HG03571 (cell line): ENCODE results near the gene IMMP2L.
"Not testable (repeated sequence)": the region's sequence is repeated elsewhere in the genome, so short reads cannot be mapped to it uniquely, and the experiment has no call there.

Experiments
- ATAC-seq: cut with Tn5 transposase; IDR thresholded peaks from one replicate; pipeline ENCODE4 v1.9.1; 2021; ENCODE audit not compliant: unreplicated experiment

Gene IMMP2L

GRCh38 chr7:110962374-110962773 lies 599.9 kb downstream of the IMMP2L start:
- no peak for ATAC-seq

- no peak for ATAC-seq
Observed at GRCh38 chr7:110960811-110961210, 601.5 kb downstream of the IMMP2L start.

GRCh38 chr7:110948280-110948679 lies 614.0 kb downstream of the IMMP2L start:
- no peak for ATAC-seq

- no peak for ATAC-seq
Observed at GRCh38 chr7:110947408-110947807, 614.9 kb downstream of the IMMP2L start.

- ATAC-seq: no peak
Observed at GRCh38 chr7:110944966-110945644, 617.2 kb downstream of the IMMP2L start.

GRCh38 chr7:110944448-110944847 lies 617.8 kb downstream of the IMMP2L start:
- ATAC-seq: no peak

- no peak for ATAC-seq
Observed at GRCh38 chr7:110943701-110944345, 618.5 kb downstream of the IMMP2L start.

GRCh38 chr7:110941385-110941784 lies 620.9 kb downstream of the IMMP2L start:
- no peak for ATAC-seq

- no peak for ATAC-seq
Observed at GRCh38 chr7:110940756-110941155, 621.5 kb downstream of the IMMP2L start.

- no peak for ATAC-seq
Observed at GRCh38 chr7:110938165-110938564, 624.1 kb downstream of the IMMP2L start.

- ATAC-seq: not testable (repeated sequence)
Observed at GRCh38 chr7:110936665-110937064, 625.6 kb downstream of the IMMP2L start.

GRCh38 chr7:110929480-110930249 lies 632.6 kb downstream of the IMMP2L start:
- no peak for ATAC-seq

GRCh38 chr7:110922906-110923305 lies 639.4 kb downstream of the IMMP2L start:
- no peak for ATAC-seq

- no peak for ATAC-seq
Observed at GRCh38 chr7:110921595-110922151, 640.6 kb downstream of the IMMP2L start.

- peak; percentile 84 for ATAC-seq
Observed at GRCh38 chr7:110918949-110919548, 643.2 kb downstream of the IMMP2L start.

- no peak for ATAC-seq
Observed at GRCh38 chr7:110914263-110914662, 648.0 kb downstream of the IMMP2L start.

- ATAC-seq: no peak
Observed at GRCh38 chr7:110911632-110912031, 650.7 kb downstream of the IMMP2L start.

- no peak for ATAC-seq
Observed at GRCh38 chr7:110909117-110909516, 653.2 kb downstream of the IMMP2L start.

- ATAC-seq: no peak
Observed at GRCh38 chr7:110905773-110906566, 656.3 kb downstream of the IMMP2L start.

GRCh38 chr7:110898516-110898915 lies 663.8 kb downstream of the IMMP2L start:
- no peak for ATAC-seq
